HCT116 (cell line): ENCODE measurements around the gene ZNF462.

Experiments used
- CEBPB ChIP-seq: IDR thresholded peaks from 2 replicates; pipeline ENCODE4 v1.6.1; 2012; ENCODE audit warnings: low read depth
- POLR2AphosphoS5 ChIP-seq: IDR thresholded peaks from 2 replicates; pipeline ENCODE4 v1.6.1; 2011; ENCODE audit warnings: mild to moderate bottlenecking, low read depth, low read length, moderate library complexity
- SIN3A ChIP-seq: IDR thresholded peaks from 2 replicates; pipeline ENCODE4 v1.6.1; 2012; ENCODE audit warnings: low read depth
- TF ChIP-seq, protein P1 (sequence below): IDR thresholded peaks from 2 replicates; pipeline ENCODE4 v1.6.1; 2012; ENCODE audit warnings: low read depth

DNA sequence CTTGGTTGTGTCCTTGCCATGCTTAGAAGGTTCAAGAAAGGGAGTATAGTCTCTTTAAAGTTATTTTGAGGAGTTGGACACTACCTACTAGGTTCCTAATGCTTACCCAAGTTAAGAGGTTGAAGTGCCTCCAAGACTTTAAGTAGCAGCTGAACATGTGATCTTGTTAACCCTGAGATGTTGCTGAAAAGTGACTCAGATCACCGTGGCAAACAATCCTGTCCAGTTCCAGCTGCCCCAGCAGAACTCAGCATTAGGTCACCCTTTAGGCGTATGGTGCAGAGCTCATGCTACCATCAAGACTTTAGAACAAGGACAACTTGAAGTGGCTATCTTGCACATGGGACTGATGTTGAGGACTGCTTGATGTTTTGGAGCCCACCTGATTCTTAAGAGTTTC, 22.5 kb downstream of the ZNF462 start:
- no peak for TF ChIP-seq SIN3A
- TF ChIP-seq, protein P1, sequence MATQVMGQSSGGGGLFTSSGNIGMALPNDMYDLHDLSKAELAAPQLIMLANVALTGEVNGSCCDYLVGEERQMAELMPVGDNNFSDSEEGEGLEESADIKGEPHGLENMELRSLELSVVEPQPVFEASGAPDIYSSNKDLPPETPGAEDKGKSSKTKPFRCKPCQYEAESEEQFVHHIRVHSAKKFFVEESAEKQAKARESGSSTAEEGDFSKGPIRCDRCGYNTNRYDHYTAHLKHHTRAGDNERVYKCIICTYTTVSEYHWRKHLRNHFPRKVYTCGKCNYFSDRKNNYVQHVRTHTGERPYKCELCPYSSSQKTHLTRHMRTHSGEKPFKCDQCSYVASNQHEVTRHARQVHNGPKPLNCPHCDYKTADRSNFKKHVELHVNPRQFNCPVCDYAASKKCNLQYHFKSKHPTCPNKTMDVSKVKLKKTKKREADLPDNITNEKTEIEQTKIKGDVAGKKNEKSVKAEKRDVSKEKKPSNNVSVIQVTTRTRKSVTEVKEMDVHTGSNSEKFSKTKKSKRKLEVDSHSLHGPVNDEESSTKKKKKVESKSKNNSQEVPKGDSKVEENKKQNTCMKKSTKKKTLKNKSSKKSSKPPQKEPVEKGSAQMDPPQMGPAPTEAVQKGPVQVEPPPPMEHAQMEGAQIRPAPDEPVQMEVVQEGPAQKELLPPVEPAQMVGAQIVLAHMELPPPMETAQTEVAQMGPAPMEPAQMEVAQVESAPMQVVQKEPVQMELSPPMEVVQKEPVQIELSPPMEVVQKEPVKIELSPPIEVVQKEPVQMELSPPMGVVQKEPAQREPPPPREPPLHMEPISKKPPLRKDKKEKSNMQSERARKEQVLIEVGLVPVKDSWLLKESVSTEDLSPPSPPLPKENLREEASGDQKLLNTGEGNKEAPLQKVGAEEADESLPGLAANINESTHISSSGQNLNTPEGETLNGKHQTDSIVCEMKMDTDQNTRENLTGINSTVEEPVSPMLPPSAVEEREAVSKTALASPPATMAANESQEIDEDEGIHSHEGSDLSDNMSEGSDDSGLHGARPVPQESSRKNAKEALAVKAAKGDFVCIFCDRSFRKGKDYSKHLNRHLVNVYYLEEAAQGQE = no peak
- TF ChIP-seq CEBPB = no peak
- no peak for TF ChIP-seq POLR2AphosphoS5
